Right lobe of liver (tissue), 6 donors: ENCODE results near the gene UBASH3B. TPM values are rescaled to one million over a fixed set of nuclear protein-coding genes. Genes with fewer than 3 reads are reported as not detected.

Experiments used
- ATAC-seq, 4 donors: fragments of 200-7000 bp; cut with Tn5 transposase; one replicate each; pipeline ENCODE4 v1.9.1; 2020; ENCODE audit warnings: mild to moderate bottlenecking in 4 of 4, moderate library complexity in 4 of 4
- DNase-seq, 3 donors: peaks; one replicate each; pipeline ENCODE4 v3.0.0-alpha.2; 2020
- H3K27ac ChIP-seq, 3 donors: fragments of 200-600 bp; one replicate each; pipeline ENCODE4 v1.8.0; 2022
- H3K27me3 ChIP-seq, 2 donors: fragments of 200-600 bp; one replicate each; pipeline ENCODE4 v1.8.0; 2022
- H3K36me3 ChIP-seq, 4 donors: fragments of 200-600 bp; sonication (generic) in 1 of 4; one replicate each; pipeline versions ENCODE4 v1.5.1 to v1.8.0; 2017 to 2022; ENCODE audit warnings: control low read depth in 1 of 4
- H3K4me1 ChIP-seq, 4 donors: fragments of 200-600 bp; sonication (generic) in 1 of 4; one replicate each; pipeline versions ENCODE4 v1.5.1 to v1.8.0; 2017 to 2022; ENCODE audit warnings: control low read depth in 1 of 4
- H3K4me3 ChIP-seq, 3 donors: fragments of 200-600 bp; one replicate each; pipeline ENCODE4 v1.8.0; 2022
- H3K9me3 ChIP-seq, 4 donors: fragments of 200-600 bp; sonication (generic) in 1 of 4; one replicate each; pipeline versions ENCODE4 v1.5.1 to v1.8.0; 2017 to 2022; ENCODE audit warnings: control low read depth in 1 of 4
- CTCF ChIP-seq, 4 donors: fragments of 200-600 bp in 3 of 4; fragments of 450-650 bp in 1 of 4; IDR thresholded peaks; one replicate each; pipeline versions ENCODE4 v1.5.1 to v1.8.0; 2016 to 2022; ENCODE audit warnings: antibody characterized with exemption in 4 of 4, mild to moderate bottlenecking in 2 of 4
- POLR2A ChIP-seq: fragments of 450-650 bp; IDR thresholded peaks from one replicate; pipeline ENCODE4 v1.6.1; 2017; ENCODE audit warnings: antibody characterized with exemption, mild to moderate bottlenecking
- WGBS: methylation state at CpG from one replicate; pipeline ENCODE4 v1.1.6; 2018; ENCODE audit warnings: low coverage, low lambda C conversion rate; ENCODE audit not compliant: insufficient coverage; ENCODE audit errors: missing lambda C conversion rate; 5-methylcytosine and 5-hydroxymethylcytosine counted together
- intact Hi-C, 2 donors: fragments of 100-400 bp; cut with DNase I; formaldehyde crosslinking; loops; one replicate each; pipeline versions ENCODE4 v1.11.2 to v1.14.1; 2022
- total RNA-seq, 6 experiments: library from RNA; depleted of rRNA in 2 of 6; stranded (reverse); fragments of >200 nt in 2 of 6; fragmentation: NEBNext Ultra II Directional in 3 of 6; extraction: Animal tissue kit (Norgen Biotek cat#: 25700) in 3 of 6; gene quantifications; one replicate each; pipeline versions ENCODE4 v1.1.0 to v1.2.4, GENCODE V29; 2016 to 2023
- donor health status: DM: no; HTN: yes; CAD: no.
- donor health status: DM: no; HTN: no; CAD: no.
- donor health status: DM: no; HTN: no; CAD: no.
- donor health status: DM: no; HTN: yes; CAD: no.
- donor health status: DM: no; HTN: yes; CAD: no.

Gene UBASH3B
- total RNA-seq, 6 experiments from 2014 or later, result 1.7 to 10.5 (median 2.4) TPM

- DNase-seq, result no peak
- WGBS, result 52% methylated on average over 4 of the region's 6 CpGs
These were observed 8.8 kb upstream of the UBASH3B start for GRCh38 chr11:122646549-122647340.

GRCh38 chr11:122647736-122648275 is 7.7 kb upstream of the UBASH3B start:
- TF ChIP-seq CTCF (IDR thresholded peaks at IDR 0.05) (no peak), POLR2A (no peak)
- no peak overlapping the region for H3K4me3 ChIP-seq
- DNase-seq (no peak), ATAC-seq (peak in 2 of 4 donors; percentile 30 to 49)
- no peak overlapping the region for H3K27ac ChIP-seq
- no peaks in the 10 kb centered on the region for H3K9me3 ChIP-seq
- H3K27me3 ChIP-seq, result no peaks in the 10 kb centered on the region
- no peaks in the 10 kb centered on the region for H3K36me3 ChIP-seq
- no peaks in the 10 kb centered on the region for H3K4me1 ChIP-seq
- intact Hi-C loops, result no loop called here

More at GRCh38 chr11:122646549-122647340, 8.8 kb upstream of the UBASH3B start:
- Histone ChIP-seq H3K4me1 (no peaks in the 10 kb centered on the region), H3K27me3 (no peaks in the 10 kb centered on the region), H3K4me3 (no peak overlapping the region), H3K36me3 (no peaks in the 10 kb centered on the region), H3K9me3 (no peaks in the 10 kb centered on the region), H3K27ac (no peak overlapping the region)
- intact Hi-C loops, result no loop called here
- no peak for ATAC-seq
- TF ChIP-seq CTCF (IDR thresholded peaks at IDR 0.05) (no peak), POLR2A (no peak)

- TF ChIP-seq POLR2A, result no peak
- TF ChIP-seq CTCF (IDR thresholded peaks at IDR 0.05), result no peak
- no peaks in the 10 kb centered on the region for H3K9me3 ChIP-seq
- H3K36me3 ChIP-seq, result no peaks in the 10 kb centered on the region
- no peak overlapping the region for H3K27ac ChIP-seq
- no peaks in the 10 kb centered on the region for H3K27me3 ChIP-seq
- ATAC-seq (no peak), DNase-seq (no peak)
- no peak overlapping the region for H3K4me3 ChIP-seq
- H3K4me1 ChIP-seq, result no peaks in the 10 kb centered on the region
- intact Hi-C loops, result no loop called here
- WGBS, result 58% methylated on average over 3 of the region's 3 CpGs
These were observed 6.4 kb upstream of the UBASH3B start for GRCh38 chr11:122649116-122649515.

GRCh38 chr11:122650619-122651018 is 4.9 kb upstream of the UBASH3B start:
- Histone ChIP-seq H3K27ac (no peak overlapping the region), H3K9me3 (no peaks in the 10 kb centered on the region), H3K27me3 (no peaks in the 10 kb centered on the region), H3K36me3 (no peaks in the 10 kb centered on the region), H3K4me3 (no peak overlapping the region), H3K4me1 (peaks cover 0 to 5% (median 2%) of the 10 kb centered on the region in 4 donors)
- ATAC-seq (no peak), DNase-seq (no peak)
- intact Hi-C loops, result no loop called here
- WGBS, result 27% methylated on average over 1 of the region's 1 CpG
- no peak for TF ChIP-seq POLR2A
- TF ChIP-seq CTCF (IDR thresholded peaks at IDR 0.05), result no peak
